HG02623 (cell line): ENCODE results near the gene VPS35L.

ENCODE experiments used
- ATAC-seq: cut with Tn5 transposase; IDR thresholded peaks from one replicate; pipeline ENCODE4 v1.9.1; 2021; ENCODE audit warnings: moderate library complexity; ENCODE audit not compliant: unreplicated experiment

The VPS35L gene

GRCh38 chr16:19688396-19689024, 133.0 kb downstream of the VPS35L start:
- ATAC-seq = no peak

GRCh38 chr16:19689342-19689741, 133.8 kb downstream of the VPS35L start:
- ATAC-seq = no peak

- no peak for ATAC-seq
These were observed 134.7 kb downstream of the VPS35L start for GRCh38 chr16:19690196-19690595.

GRCh38 chr16:19691161-19691711, 135.7 kb downstream of the VPS35L start:
- ATAC-seq = no peak

- ATAC-seq = no peak
These were observed 139.5 kb downstream of the VPS35L start for GRCh38 chr16:19694989-19695388.

- no peak for ATAC-seq
These were observed 140.8 kb downstream of the VPS35L start for GRCh38 chr16:19696328-19696727.

GRCh38 chr16:19696961-19697360, 141.5 kb downstream of the VPS35L start:
- ATAC-seq = no peak

GRCh38 chr16:19697756-19698318, 142.3 kb downstream of the VPS35L start:
- ATAC-seq = no peak

GRCh38 chr16:19698480-19699465, 143.3 kb downstream of the VPS35L start:
- no peak for ATAC-seq

GRCh38 chr16:19699472-19699871, 144.0 kb downstream of the VPS35L start:
- no peak for ATAC-seq

GRCh38 chr16:19700319-19700781, 144.8 kb downstream of the VPS35L start:
- ATAC-seq = no peak

GRCh38 chr16:19701091-19701490, 145.6 kb downstream of the VPS35L start:
- no peak for ATAC-seq

- ATAC-seq = no peak
These were observed 147.8 kb downstream of the VPS35L start for GRCh38 chr16:19703172-19703889.

GRCh38 chr16:19704321-19705145, 149.0 kb downstream of the VPS35L start:
- no peak for ATAC-seq

GRCh38 chr16:19705146-19705501, 149.6 kb downstream of the VPS35L start:
- ATAC-seq = no peak

- ATAC-seq = no peak
These were observed 150.3 kb downstream of the VPS35L start for GRCh38 chr16:19705843-19706242.

GRCh38 chr16:19706846-19707245, 151.3 kb downstream of the VPS35L start:
- no peak for ATAC-seq

- ATAC-seq = no peak
These were observed 152.2 kb downstream of the VPS35L start for GRCh38 chr16:19707569-19708295.
